K562 (cell line): ENCODE results near the gene TRIP6. TPM values are rescaled to one million over a fixed set of nuclear protein-coding genes. Genes with fewer than 3 reads are reported as not detected.
A peak's percentile ranks its signal among the peaks of the same experiment; 100 is the strongest.

Source experiments
- BHLHE40 ChIP-seq: IDR thresholded peaks from 2 replicates; pipeline ENCODE4 v1.6.1; 2011; ENCODE audit warnings: low read length, improper control_type of control experiment
- CBX3 ChIP-seq, 2 experiments: IDR thresholded peaks; 1 replicate in 1 of 2; 2 replicates in 1 of 2; pipeline ENCODE4 v1.6.1; 2012; ENCODE audit warnings: inconsistent platforms in 2 of 2, low read length in 2 of 2, borderline replicate concordance in 1 of 2, control low read depth in 1 of 2
- CHD4 ChIP-seq: fragments of 200-600 bp; sonication (generic); IDR thresholded peaks from 3 replicates; pipeline ENCODE4 v1.6.1; 2012; ENCODE audit warnings: low read depth, mild to moderate bottlenecking, mixed read lengths, low read length, inconsistent platforms; ENCODE audit not compliant: insufficient read depth, insufficient replicate concordance, poor library complexity, severe bottlenecking
- CREB1 ChIP-seq, 2 experiments: sonication (generic) in 1 of 2; formaldehyde crosslinking in 1 of 2; IDR thresholded peaks; 2 replicates each; pipeline versions ENCODE4 v1.6.1 to v1.8.0; 2012 to 2022; ENCODE audit warnings: inconsistent platforms in 1 of 2, mild to moderate bottlenecking in 1 of 2, missing genetic modification reagents in 1 of 2, moderate library complexity in 1 of 2
- CREB5 ChIP-seq: fragments of 250-450 bp; sonication (Bioruptor Pico); IDR thresholded peaks from 2 replicates; pipeline ENCODE4 v1.5.0; 2020; ENCODE audit warnings: mild to moderate bottlenecking
- HMBOX1 ChIP-seq: sonication (generic); IDR thresholded peaks from 2 replicates; pipeline ENCODE4 v1.6.1; 2016
- L3MBTL2 ChIP-seq: fragments of 450-650 bp; IDR thresholded peaks from 2 replicates; pipeline ENCODE4 v1.6.1; 2016; ENCODE audit warnings: mild to moderate bottlenecking, moderate library complexity
- MCM2 ChIP-seq: fragments of 450-650 bp; IDR thresholded peaks from 2 replicates; pipeline ENCODE4 v1.6.1; 2017; ENCODE audit warnings: low read depth, mild to moderate bottlenecking
- MEF2D ChIP-seq: conservative IDR thresholded peaks from 2 replicates; pipeline ENCODE4 v1.6.1; 2016; ENCODE audit warnings: low read depth, missing genetic modification characterization, missing compliant biosample characterization
- MTA2 ChIP-seq: fragments of 450-650 bp; IDR thresholded peaks from 2 replicates; pipeline ENCODE4 v1.6.1; 2016; ENCODE audit warnings: low read depth
- NFXL1 ChIP-seq: fragments of 450-650 bp; formaldehyde crosslinking; IDR thresholded peaks from 2 replicates; pipeline ENCODE4 v1.4.0; 2021; ENCODE audit warnings: mild to moderate bottlenecking
- RHOXF2B ChIP-seq: fragments of 250-450 bp; sonication (Bioruptor Pico); conservative IDR thresholded peaks from 2 replicates; pipeline ENCODE4 v1.5.1; 2021
- SMARCA5 ChIP-seq: fragments of 450-650 bp; IDR thresholded peaks from 2 replicates; pipeline ENCODE4 v1.6.1; 2016
- XRCC5 ChIP-seq: fragments of 200-400 bp; formaldehyde crosslinking; IDR thresholded peaks from 2 replicates; pipeline ENCODE4 v1.6.1; 2017; ENCODE audit warnings: low read depth, mild to moderate bottlenecking, low read length
- ZC3H4 ChIP-seq: sonication (generic); formaldehyde crosslinking; IDR thresholded peaks from 2 replicates; pipeline ENCODE4 v1.9.0; 2021; ENCODE audit warnings: missing genetic modification reagents, borderline replicate concordance
- ZFP30 ChIP-seq: fragments of 250-450 bp; sonication (Bioruptor Pico); IDR thresholded peaks from 2 replicates; pipeline ENCODE4 v1.8.0; 2022; ENCODE audit warnings: moderate library complexity, mild to moderate bottlenecking, inconsistent platforms, borderline replicate concordance
- ZFPM2 ChIP-seq: fragments of 250-450 bp; sonication (Bioruptor Pico); IDR thresholded peaks from 2 replicates; pipeline ENCODE4 v1.5.1; 2022; ENCODE audit warnings: mild to moderate bottlenecking
- ZNF3 ChIP-seq: fragments of 250-450 bp; sonication (Bioruptor Pico); IDR thresholded peaks from 2 replicates; pipeline ENCODE4 v1.5.0; 2021; ENCODE audit warnings: mild to moderate bottlenecking, moderate library complexity
- ZNF583 ChIP-seq: fragments of 250-450 bp; sonication (Bioruptor Pico); IDR thresholded peaks from 2 replicates; pipeline ENCODE4 v1.4.0; 2020
- polyA plus RNA-seq, 8 experiments: library from polyadenylated mRNA; depleted of rRNA in 4 of 8; stranded (reverse) in 5 of 8; unstranded in 3 of 8; fragments of >200 nt; fragmentation: Nextera tagmentation in 2 of 8; fragmentation: Illumina TruSeq in 1 of 8; extraction: Ambion mirVana in 2 of 8; extraction: Trizol in 1 of 8; gene quantifications; 2 replicates each; pipeline versions ENCODE4 v1.2.1 to v1.2.3, GENCODE V29; 2011 to 2014; ENCODE audit warnings: inconsistent platforms in 1 of 8, missing spikeins in 1 of 8
- total RNA-seq, 7 experiments: library from RNA; depleted of rRNA in 6 of 7; stranded (reverse); fragments of >200 nt in 6 of 7; fragmentation: Illumina TruSeq in 2 of 7; extraction: Trizol in 2 of 7; gene quantifications; 2 replicates each; pipeline versions ENCODE4 v1.2.1 to v1.2.3, GENCODE V29; 2011 to 2021; ENCODE audit warnings: low replicate concordance in 1 of 7
- TF ChIP-seq, protein P1 (sequence below): IDR thresholded peaks from 2 replicates; pipeline ENCODE4 v1.6.1; 2011; ENCODE audit not compliant: insufficient read length; ENCODE audit errors: extremely low read depth
- TF ChIP-seq, protein P2 (sequence below): fragments of 250-450 bp; sonication (Bioruptor Pico); IDR thresholded peaks from 2 replicates; pipeline ENCODE4 v1.8.0; 2021; ENCODE audit warnings: moderate library complexity, mild to moderate bottlenecking, inconsistent platforms

Gene TRIP6
- total and polyA plus RNA-seq, 9 of the 15 experiments (the other 6 are each of a cell fraction or from before 2014, with no cell fraction given): 5.9 to 141 (median 54.0) TPM

DNA sequence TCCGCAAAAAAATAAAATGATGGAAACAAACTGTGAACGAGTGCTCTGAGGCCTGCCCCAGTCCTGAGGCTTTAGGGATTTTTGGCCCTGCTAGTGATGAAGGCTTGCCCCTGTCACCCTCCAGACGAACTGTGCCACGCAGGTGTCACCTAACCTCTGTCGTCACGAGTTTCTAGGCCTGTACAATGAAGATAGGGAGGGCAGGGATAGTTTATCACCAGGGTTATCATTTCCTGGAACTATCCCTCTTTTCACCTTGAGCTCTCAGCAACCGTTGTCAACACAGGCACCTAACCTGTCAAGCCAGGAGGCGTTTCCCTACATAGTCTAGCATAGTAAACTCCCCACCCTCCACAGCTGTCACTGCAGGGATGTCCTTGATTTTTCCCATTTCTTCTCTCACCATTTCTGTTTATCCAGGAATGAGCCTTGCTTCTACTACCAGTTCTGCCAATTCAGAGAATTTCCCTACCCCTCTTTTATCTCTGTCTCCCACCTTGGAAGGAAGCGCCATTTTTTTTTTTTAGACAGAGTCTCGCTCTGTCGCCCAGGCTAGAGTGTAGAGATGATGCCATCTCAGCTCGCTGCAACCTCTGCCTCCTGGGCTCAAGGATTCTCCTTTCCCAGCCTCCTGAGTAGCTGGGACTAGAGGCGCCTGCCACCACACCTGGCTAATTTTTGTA lies 30.7 kb downstream of the TRIP6 start (continued):
- TF ChIP-seq BHLHE40 (0 out of 2 replicates have a peak, but pooled peaks have one; percentile 25), SMARCA5 (no peak), MTA2 (peak; percentile 23; the same call in 1 of the 2 replicates), ZNF3 (CRISPR knock-in tag) (no peak), L3MBTL2 (no peak), MCM2 (no peak), XRCC5 (no peak), CBX3 (IDR thresholded peaks at IDR 0.05; ENCODE audit: borderline replicate concordance in 1 of 2, low read length in 2 of 2) (no peak), ZFPM2 (CRISPR knock-in tag) (no peak), CREB5 (no peak), RHOXF2B (CRISPR knock-in tag) (no peak), ZNF583 (CRISPR knock-in tag) (no peak), HMBOX1 (no peak), ZFP30 (CRISPR knock-in tag) (no peak), CHD4 (no peak), NFXL1 (CRISPR knock-in tag) (no peak), MEF2D (tag) (no peak), CREB1 (IDR thresholded peaks at IDR 0.05) (0 out of 2 replicates have a peak, but pooled peaks have one; percentile 23), CREB1 (CRISPR knock-in tag; IDR thresholded peaks at IDR 0.05) (no peak), ZC3H4 (CRISPR knock-in tag) (no peak)
- TF ChIP-seq, protein P1, sequence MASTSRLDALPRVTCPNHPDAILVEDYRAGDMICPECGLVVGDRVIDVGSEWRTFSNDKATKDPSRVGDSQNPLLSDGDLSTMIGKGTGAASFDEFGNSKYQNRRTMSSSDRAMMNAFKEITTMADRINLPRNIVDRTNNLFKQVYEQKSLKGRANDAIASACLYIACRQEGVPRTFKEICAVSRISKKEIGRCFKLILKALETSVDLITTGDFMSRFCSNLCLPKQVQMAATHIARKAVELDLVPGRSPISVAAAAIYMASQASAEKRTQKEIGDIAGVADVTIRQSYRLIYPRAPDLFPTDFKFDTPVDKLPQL: no peak
- TF ChIP-seq, protein P2, sequence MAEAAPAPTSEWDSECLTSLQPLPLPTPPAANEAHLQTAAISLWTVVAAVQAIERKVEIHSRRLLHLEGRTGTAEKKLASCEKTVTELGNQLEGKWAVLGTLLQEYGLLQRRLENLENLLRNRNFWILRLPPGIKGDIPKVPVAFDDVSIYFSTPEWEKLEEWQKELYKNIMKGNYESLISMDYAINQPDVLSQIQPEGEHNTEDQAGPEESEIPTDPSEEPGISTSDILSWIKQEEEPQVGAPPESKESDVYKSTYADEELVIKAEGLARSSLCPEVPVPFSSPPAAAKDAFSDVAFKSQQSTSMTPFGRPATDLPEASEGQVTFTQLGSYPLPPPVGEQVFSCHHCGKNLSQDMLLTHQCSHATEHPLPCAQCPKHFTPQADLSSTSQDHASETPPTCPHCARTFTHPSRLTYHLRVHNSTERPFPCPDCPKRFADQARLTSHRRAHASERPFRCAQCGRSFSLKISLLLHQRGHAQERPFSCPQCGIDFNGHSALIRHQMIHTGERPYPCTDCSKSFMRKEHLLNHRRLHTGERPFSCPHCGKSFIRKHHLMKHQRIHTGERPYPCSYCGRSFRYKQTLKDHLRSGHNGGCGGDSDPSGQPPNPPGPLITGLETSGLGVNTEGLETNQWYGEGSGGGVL (CRISPR knock-in tag): no peak
